ENCODE measurements around the gene IMMP2L. TPM values are rescaled to one million over a fixed set of nuclear protein-coding genes. Genes with fewer than 3 reads are reported as not detected.

The IMMP2L gene
- total RNA-seq, 1 donor from 2014 or later = 31.9 TPM

- no peaks in the 10 kb centered on the region for H3K4me1 Mint-ChIP-seq
- ChIA-PET CTCF (no interaction called here), POLR2A (no interaction called here)
- TF ChIP-seq CTCF (IDR thresholded peaks at IDR 0.05) = no peak
- no peaks in the 10 kb centered on the region for H3K27me3 Mint-ChIP-seq
- no peak overlapping the region for H3K4me3 Mint-ChIP-seq
- no peak for ATAC-seq (ENCODE audit: low read depth)
- DNase-seq = no peak
- no peak overlapping the region for H3K27ac Mint-ChIP-seq
- intact Hi-C loops (cut with micrococcal nuclease) = no loop called here
- peaks cover 4% of the 10 kb centered on the region for H3K36me3 Mint-ChIP-seq (ENCODE audit: low read depth)
- peaks cover 7% of the 10 kb centered on the region for H3K9me3 Mint-ChIP-seq
Measured at GRCh38 chr7:111190804-111191203, 371.5 kb downstream of the IMMP2L start.

GRCh38 chr7:111184987-111185386, 377.3 kb downstream of the IMMP2L start:
- DNase-seq (no peak), ATAC-seq (ENCODE audit: low read depth) (no peak)
- Mint-ChIP-seq H3K9me3 (peaks cover 9% of the 10 kb centered on the region), H3K27me3 (no peaks in the 10 kb centered on the region), H3K4me3 (no peak overlapping the region), H3K36me3 (ENCODE audit: low read depth) (peaks cover 5% of the 10 kb centered on the region), H3K4me1 (no peaks in the 10 kb centered on the region), H3K27ac (no peak overlapping the region)
- ChIA-PET POLR2A (no interaction called here), CTCF (no interaction called here)
- intact Hi-C loops (cut with micrococcal nuclease) = no loop called here
- TF ChIP-seq CTCF (IDR thresholded peaks at IDR 0.05) = no peak

GRCh38 chr7:111183321-111183720, 379.0 kb downstream of the IMMP2L start:
- no peak overlapping the region for H3K4me3 Mint-ChIP-seq
- no peaks in the 10 kb centered on the region for H3K27me3 Mint-ChIP-seq
- H3K27ac Mint-ChIP-seq = no peak overlapping the region
- intact Hi-C loops (cut with micrococcal nuclease) = no loop called here
- no peak for DNase-seq
- H3K4me1 Mint-ChIP-seq = no peaks in the 10 kb centered on the region
- H3K9me3 Mint-ChIP-seq = peaks cover 2% of the 10 kb centered on the region
- CTCF ChIA-PET = no interaction called here
- ATAC-seq (ENCODE audit: low read depth) = no peak
- POLR2A ChIA-PET = no interaction called here
- peaks cover 3% of the 10 kb centered on the region for H3K36me3 Mint-ChIP-seq (ENCODE audit: low read depth)
- no peak for TF ChIP-seq CTCF (IDR thresholded peaks at IDR 0.05)

DNA sequence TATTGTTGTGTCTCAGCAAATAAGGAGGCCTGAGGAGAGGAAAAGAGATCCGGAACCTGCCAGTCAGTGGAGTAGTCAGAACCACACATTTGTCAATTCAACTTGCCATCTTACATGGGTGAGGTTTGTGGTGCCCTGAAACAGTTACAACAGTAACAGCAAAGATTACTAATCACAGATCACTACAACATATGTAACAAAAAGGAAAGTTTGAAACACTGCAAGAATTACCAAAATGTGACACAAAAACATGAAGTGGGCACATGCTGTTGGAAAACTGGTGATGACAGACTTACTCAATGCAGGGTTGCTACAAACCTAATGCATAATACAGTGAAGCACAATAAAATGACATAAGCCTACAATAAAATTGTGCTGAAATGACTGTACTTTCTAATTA, 382.0 kb downstream of the IMMP2L start:
- POLR2A ChIA-PET = no interaction called here
- H3K36me3 Mint-ChIP-seq (ENCODE audit: low read depth) = peaks cover 1% of the 10 kb centered on the region
- no peaks in the 10 kb centered on the region for H3K4me1 Mint-ChIP-seq
- TF ChIP-seq CTCF (IDR thresholded peaks at IDR 0.05) = no peak
- CTCF ChIA-PET = no interaction called here
- H3K4me3 Mint-ChIP-seq = no peak overlapping the region
- ATAC-seq (ENCODE audit: low read depth) (no peak), DNase-seq (no peak)
- intact Hi-C loops (cut with micrococcal nuclease) = no loop called here
- no peak overlapping the region for H3K27ac Mint-ChIP-seq
- peaks cover 2% of the 10 kb centered on the region for H3K9me3 Mint-ChIP-seq
- H3K27me3 Mint-ChIP-seq = no peaks in the 10 kb centered on the region

DNA sequence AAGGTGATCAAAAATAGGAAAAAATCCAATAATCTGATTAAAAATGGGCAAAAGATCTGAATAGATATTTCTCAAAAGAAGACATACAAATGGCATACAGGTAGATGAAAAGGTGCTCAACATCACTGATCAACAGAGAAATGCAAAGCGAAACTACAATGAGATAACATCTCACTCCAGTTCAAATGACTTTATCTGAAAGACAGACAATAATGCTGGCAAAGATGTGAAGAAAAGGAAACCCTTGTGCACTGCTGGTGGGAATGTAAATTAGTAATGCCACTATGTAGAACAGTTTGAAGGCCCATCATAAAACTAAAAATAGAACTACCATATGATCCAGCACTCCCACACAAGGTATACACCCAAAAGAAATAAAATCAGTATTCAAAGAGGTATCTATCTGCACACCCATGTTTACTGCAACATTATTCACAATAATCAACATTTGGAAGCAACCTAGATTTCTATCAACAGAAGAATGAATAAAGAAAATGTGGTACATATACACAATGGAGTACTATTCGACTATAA, 386.3 kb downstream of the IMMP2L start:
- POLR2A ChIA-PET = no interaction called here
- H3K4me3 Mint-ChIP-seq = no peak overlapping the region
- H3K27ac Mint-ChIP-seq = no peak overlapping the region
- no peaks in the 10 kb centered on the region for H3K4me1 Mint-ChIP-seq
- no peaks in the 10 kb centered on the region for H3K36me3 Mint-ChIP-seq (ENCODE audit: low read depth)
- TF ChIP-seq CTCF (IDR thresholded peaks at IDR 0.05) = no peak
- H3K27me3 Mint-ChIP-seq = no peaks in the 10 kb centered on the region
- CTCF ChIA-PET = no interaction called here
- intact Hi-C loops (cut with micrococcal nuclease) = no loop called here
- no peaks in the 10 kb centered on the region for H3K9me3 Mint-ChIP-seq
- DNase-seq = no peak
- ATAC-seq (ENCODE audit: low read depth) = no peak
